BJ (cell line): Measurements from ENCODE around the gene ZNF281. TPM values are rescaled to one million over a fixed set of nuclear protein-coding genes. Genes with fewer than 3 reads are reported as not detected.
A peak's percentile ranks its signal among the peaks of the same experiment; 100 is the strongest.

Experiments
- CTCF ChIA-PET: fragments of 350-600 bp; formaldehyde crosslinking; extraction: SDS; loops from one replicate; lab custom pipeline; 2021; ENCODE audit warnings: antibody characterized with exemption, inconsistent platforms; lab: Yijun Ruan, JAX
- POLR2A ChIA-PET: fragments of 300-600 bp; sonication (Branson Sonifier 250); formaldehyde crosslinking; extraction: SDS; loops from one replicate; lab custom pipeline; 2021; ENCODE audit warnings: antibody characterized with exemption; lab: Charles Lee
- DNase-seq: peaks from one replicate; pipeline ENCODE4 v3.0.0-alpha.2; 2011; ENCODE audit warnings: low read depth
- H3K27me3 ChIP-seq: 2 replicates; pipeline ENCODE4 v1.6.0; 2011; ENCODE audit warnings: low read length; ENCODE audit not compliant: control insufficient read depth, insufficient read depth
- H3K36me3 ChIP-seq: 2 replicates; pipeline ENCODE4 v1.5.1; 2011; ENCODE audit warnings: low read length; ENCODE audit not compliant: control insufficient read depth, insufficient read depth
- H3K4me3 ChIP-seq: 2 replicates; pipeline ENCODE4 v1.5.1; 2011; ENCODE audit warnings: low read depth, mild to moderate bottlenecking, control low read depth, low read length
- polyA plus RNA-seq: library from polyadenylated mRNA; depleted of rRNA; stranded (reverse); fragments of >200 nt; gene quantifications from 2 replicates; pipeline ENCODE4 v1.2.3, GENCODE V29; 2011
- TF ChIP-seq, protein P1 (sequence below): IDR thresholded peaks from 2 replicates; pipeline ENCODE4 v1.5.1; 2011; ENCODE audit warnings: low read depth, mild to moderate bottlenecking, control low read depth, inconsistent platforms, low read length, moderate library complexity; ENCODE audit not compliant: insufficient read depth

Gene ZNF281
- polyA plus RNA-seq, 1 experiment: 13.5 TPM

DNA sequence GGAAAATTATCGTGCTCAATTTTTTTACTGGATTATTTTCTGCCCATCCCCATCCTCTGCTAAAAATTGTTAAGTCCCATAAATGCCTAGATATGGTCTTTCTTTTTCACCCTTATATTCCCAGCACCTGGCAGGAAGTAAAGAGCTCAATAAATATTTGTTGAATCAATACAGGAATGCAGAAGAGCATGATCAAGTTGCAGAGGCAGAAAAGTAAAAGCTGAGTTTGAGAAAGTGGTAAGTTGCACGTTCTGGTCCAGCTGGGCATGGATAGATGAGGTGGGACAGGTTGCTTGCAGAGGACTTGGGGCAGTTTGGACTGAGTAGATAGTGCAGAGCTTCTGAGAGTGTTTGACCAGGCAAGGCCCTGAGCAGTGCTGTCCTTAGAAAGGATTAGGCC, 40.1 kb downstream of the ZNF281 start:
- no peak for DNase-seq
- TF ChIP-seq, protein P1, sequence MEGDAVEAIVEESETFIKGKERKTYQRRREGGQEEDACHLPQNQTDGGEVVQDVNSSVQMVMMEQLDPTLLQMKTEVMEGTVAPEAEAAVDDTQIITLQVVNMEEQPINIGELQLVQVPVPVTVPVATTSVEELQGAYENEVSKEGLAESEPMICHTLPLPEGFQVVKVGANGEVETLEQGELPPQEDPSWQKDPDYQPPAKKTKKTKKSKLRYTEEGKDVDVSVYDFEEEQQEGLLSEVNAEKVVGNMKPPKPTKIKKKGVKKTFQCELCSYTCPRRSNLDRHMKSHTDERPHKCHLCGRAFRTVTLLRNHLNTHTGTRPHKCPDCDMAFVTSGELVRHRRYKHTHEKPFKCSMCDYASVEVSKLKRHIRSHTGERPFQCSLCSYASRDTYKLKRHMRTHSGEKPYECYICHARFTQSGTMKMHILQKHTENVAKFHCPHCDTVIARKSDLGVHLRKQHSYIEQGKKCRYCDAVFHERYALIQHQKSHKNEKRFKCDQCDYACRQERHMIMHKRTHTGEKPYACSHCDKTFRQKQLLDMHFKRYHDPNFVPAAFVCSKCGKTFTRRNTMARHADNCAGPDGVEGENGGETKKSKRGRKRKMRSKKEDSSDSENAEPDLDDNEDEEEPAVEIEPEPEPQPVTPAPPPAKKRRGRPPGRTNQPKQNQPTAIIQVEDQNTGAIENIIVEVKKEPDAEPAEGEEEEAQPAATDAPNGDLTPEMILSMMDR: no peak
- no peak overlapping the region for H3K4me3 ChIP-seq
- H3K27me3 ChIP-seq: no peaks in the 10 kb centered on the region
- CTCF ChIA-PET: interaction anchor here (0.6 to 1.2 kb wide), 3 partner anchors 20 to 62 kb away, joined by 3 to 4 read pairs (median 3); no protein-coding TSS in a partner anchor
- H3K36me3 ChIP-seq: no peaks in the 10 kb centered on the region
- POLR2A ChIA-PET: interaction anchor here (0.6 kb wide), 1 partner anchor 9 kb away, joined by 3 read pairs; no protein-coding TSS in a partner anchor

DNA sequence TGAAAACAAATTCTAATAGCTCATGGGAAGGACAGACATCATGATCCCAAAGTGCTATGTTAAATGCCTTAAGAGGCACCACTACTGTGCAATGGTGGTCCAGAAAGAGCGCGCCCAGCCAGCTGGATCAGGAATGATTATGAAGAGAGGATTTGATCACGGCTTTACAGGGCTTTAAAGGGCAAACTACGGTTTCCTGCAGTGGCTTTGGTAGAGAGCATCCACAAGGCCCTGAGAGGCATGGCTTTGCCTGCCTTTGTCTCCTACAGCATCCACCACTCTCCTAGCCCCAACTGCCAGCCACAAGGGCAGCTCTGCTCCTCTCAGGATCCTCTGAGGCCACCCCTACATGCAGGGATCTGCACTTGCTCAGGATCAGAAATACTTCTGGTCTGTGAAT, 40.7 kb downstream of the ZNF281 start:
- H3K4me3 ChIP-seq: no peak overlapping the region
- no peaks in the 10 kb centered on the region for H3K27me3 ChIP-seq
- TF ChIP-seq, protein P1: no peak
- ChIA-PET CTCF (interaction anchor here (1.1 to 1.2 kb wide), 3 partner anchors 54 to 684 kb away, joined by 3 to 6 read pairs (median 4); no protein-coding TSS in a partner anchor), POLR2A (interaction anchor here (0.6 kb wide), 1 partner anchor 10 kb away, joined by 3 read pairs; no protein-coding TSS in a partner anchor)
- no peak for DNase-seq
- H3K36me3 ChIP-seq: no peaks in the 10 kb centered on the region

DNA sequence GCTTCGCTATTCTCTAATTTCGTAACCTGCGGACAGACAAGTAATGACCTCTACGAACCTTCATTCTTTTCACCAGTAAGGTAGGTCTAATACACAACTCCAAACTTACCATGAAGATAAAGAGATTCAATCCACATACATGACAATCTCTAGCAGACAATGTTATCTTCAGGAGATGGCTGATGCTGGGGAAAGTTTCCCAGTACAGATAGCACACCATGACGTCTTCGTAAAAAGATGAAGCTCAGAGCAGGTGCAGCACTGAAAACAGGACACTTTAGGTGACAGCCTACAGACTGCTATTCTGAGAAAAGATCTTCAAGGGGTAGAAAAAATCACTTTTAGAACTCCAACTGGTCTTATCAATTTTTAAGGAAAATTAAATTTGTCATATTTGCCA, 41.3 kb downstream of the ZNF281 start:
- POLR2A ChIA-PET: no interaction called here

DNA sequence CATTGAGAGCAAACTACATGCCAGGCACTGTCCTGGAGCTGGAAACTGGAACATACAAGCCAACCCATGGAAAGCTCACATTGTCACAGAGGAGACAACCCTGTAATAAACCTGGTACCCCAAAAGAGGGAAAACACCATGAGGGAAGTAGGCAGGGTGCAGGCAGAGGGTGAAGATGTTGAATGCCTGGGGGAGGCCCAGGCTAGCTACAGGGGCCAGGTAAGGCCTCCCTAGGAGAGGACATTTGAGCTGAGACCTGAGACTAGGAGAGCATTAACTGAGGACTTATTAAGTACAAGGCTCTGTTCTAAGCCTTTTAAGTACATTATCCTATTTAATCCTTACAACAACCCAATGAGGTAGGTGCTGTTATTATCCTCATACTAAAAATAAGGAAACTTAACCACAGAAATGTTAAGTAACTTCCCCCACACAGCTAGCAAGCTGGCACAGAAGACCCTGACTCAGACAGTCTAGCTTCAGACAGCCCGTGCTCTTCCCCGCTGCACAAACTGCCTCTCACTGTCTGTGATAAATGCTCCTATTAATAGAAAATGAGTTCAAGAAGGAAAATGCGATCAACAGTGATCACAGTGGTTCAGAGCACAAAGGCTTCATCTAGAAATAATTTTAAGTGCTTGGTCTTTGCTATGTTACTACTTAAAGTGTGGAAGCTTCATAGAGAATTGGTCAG, 41.8 kb downstream of the ZNF281 start:
- ChIA-PET POLR2A (interaction anchor here (0.6 kb wide), 2 partner anchors 13 to 35 kb away, joined by 3 to 5 read pairs; no protein-coding TSS in a partner anchor), CTCF (interaction anchor here (0.6 to 1.5 kb wide), 5 partner anchors 51 to 1139 kb away, joined by 3 to 6 read pairs (median 5); no protein-coding TSS in a partner anchor)
- H3K27me3 ChIP-seq: no peaks in the 10 kb centered on the region
- no peaks in the 10 kb centered on the region for H3K36me3 ChIP-seq
- DNase-seq: peak; percentile 52
- no peak overlapping the region for H3K4me3 ChIP-seq
- TF ChIP-seq, protein P1: no peak

More for the DNA sequence above, 41.3 kb downstream of the ZNF281 start:
- no peak overlapping the region for H3K4me3 ChIP-seq
- TF ChIP-seq, protein P1: no peak
- no peak for DNase-seq
- CTCF ChIA-PET: interaction anchor here (1.1 to 1.5 kb wide), 4 partner anchors 53 to 684 kb away, joined by 3 to 6 read pairs (median 5); no protein-coding TSS in a partner anchor
- no peaks in the 10 kb centered on the region for H3K36me3 ChIP-seq
- no peaks in the 10 kb centered on the region for H3K27me3 ChIP-seq

DNA sequence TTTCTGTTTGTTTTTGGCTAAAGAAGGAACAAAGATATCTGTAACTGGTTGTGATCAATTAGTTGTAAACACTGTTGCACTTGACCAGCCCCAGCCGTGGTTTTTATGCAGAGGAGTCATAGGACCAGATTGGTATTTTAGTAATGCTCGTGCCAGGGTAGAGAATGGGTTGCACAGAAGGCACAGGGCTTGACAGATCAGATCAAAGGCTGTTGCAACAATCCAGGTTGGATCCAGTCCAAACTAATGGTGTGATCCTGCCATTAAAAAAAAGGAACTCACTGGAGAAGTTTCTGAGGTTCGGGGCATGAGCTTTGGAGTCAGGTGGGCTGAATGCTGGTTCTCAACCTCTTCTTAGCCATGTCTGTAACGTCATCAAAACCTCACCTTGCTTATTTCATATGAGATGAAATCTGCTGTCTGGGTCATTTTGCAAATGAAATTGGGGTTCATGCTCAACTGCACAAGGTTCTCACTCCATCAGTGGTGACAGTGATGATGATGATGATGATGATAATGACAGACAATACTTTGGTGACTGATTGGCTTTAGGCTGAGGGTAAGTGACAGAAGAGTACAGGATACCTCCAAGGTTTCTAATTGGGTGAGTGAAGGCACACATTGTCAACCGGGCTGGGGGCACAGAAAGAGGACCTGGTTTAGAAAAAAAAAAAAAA, 43.1 kb downstream of the ZNF281 start:
- H3K4me3 ChIP-seq: no peak overlapping the region
- DNase-seq: no peak
- POLR2A ChIA-PET: no interaction called here
- CTCF ChIA-PET: interaction anchor here (1.1 to 1.5 kb wide), 2 partner anchors 45 to 135 kb away, joined by 3 to 6 read pairs; no protein-coding TSS in a partner anchor
- H3K36me3 ChIP-seq: no peaks in the 10 kb centered on the region
- H3K27me3 ChIP-seq: no peaks in the 10 kb centered on the region
- TF ChIP-seq, protein P1: no peak
